SU-DHL-6 (cell line): ENCODE results near the gene C2orf80.
"Not testable (repeated sequence)": the region's sequence is repeated elsewhere in the genome, so short reads cannot be mapped to it uniquely, and the experiment has no call there.

Source experiments
- H2AFZ ChIP-seq: fragments of 200-600 bp; sonication (generic); 2 replicates; pipeline ENCODE4 v1.6.1; 2014; ENCODE audit warnings: low read depth, mild to moderate bottlenecking, moderate library complexity, mixed read lengths, antibody characterized with exemption, low read length; ENCODE audit not compliant: severe bottlenecking
- H3F3A ChIP-seq: fragments of 200-600 bp; shearing (Covaris generic); 2 replicates; pipeline ENCODE4 v1.6.0; 2016; ENCODE audit warnings: antibody characterized with exemption, mild to moderate bottlenecking; ENCODE audit not compliant: insufficient read depth
- H3K27ac ChIP-seq: fragments of 200-600 bp; sonication (generic); 2 replicates; pipeline ENCODE4 v1.5.1; 2016; ENCODE audit warnings: low read depth, mild to moderate bottlenecking, low read length, moderate library complexity, mixed read lengths
- H3K27me3 ChIP-seq: fragments of 200-600 bp; sonication (generic), shearing (Covaris generic); 2 replicates; pipeline ENCODE4 v1.6.0; 2014; ENCODE audit warnings: mild to moderate bottlenecking, low read length
- H3K36me3 ChIP-seq: fragments of 200-600 bp; sonication (generic); 2 replicates; pipeline ENCODE4 v1.6.1; 2014; ENCODE audit warnings: mild to moderate bottlenecking, low read length, mixed read lengths
- H3K4me2 ChIP-seq: fragments of 300-600, 200-600 bp; shearing (Covaris generic), sonication (generic); 2 replicates; pipeline ENCODE4 v1.6.0; 2014; ENCODE audit warnings: low read length, low read depth, mild to moderate bottlenecking; ENCODE audit not compliant: poor library complexity, severe bottlenecking
- H3K4me3 ChIP-seq: fragments of 200-600 bp; sonication (generic); 2 replicates; pipeline ENCODE4 v1.5.1; 2014; ENCODE audit warnings: antibody characterized with exemption, low read length, mild to moderate bottlenecking, mixed read lengths; ENCODE audit not compliant: insufficient read depth, poor library complexity, severe bottlenecking
- H3K79me2 ChIP-seq: fragments of 200-600 bp; sonication (generic); 2 replicates; pipeline ENCODE4 v1.6.1; 2014; ENCODE audit warnings: mild to moderate bottlenecking, low read length, moderate library complexity; ENCODE audit not compliant: insufficient read depth
- H3K9ac ChIP-seq: fragments of 200-600 bp; sonication (generic); 2 replicates; pipeline ENCODE4 v1.7.0; 2014; ENCODE audit warnings: mild to moderate bottlenecking, low read length
- H3K9me2 ChIP-seq: fragments of 200-600 bp; sonication (generic); replicated peaks from 2 replicates; pipeline ENCODE4 v1.6.1; 2014; ENCODE audit warnings: low read length; ENCODE audit not compliant: insufficient read depth
- H3K9me3 ChIP-seq: fragments of 200-600 bp; sonication (generic); 2 replicates; pipeline ENCODE4 v1.6.1; 2014; ENCODE audit warnings: low read length, mixed read lengths; ENCODE audit not compliant: insufficient read depth
- H4K20me1 ChIP-seq: fragments of 200-600 bp; sonication (generic); 2 replicates; pipeline ENCODE4 v1.6.1; 2014; ENCODE audit warnings: low read depth, mild to moderate bottlenecking, antibody characterized with exemption, low read length, moderate library complexity, mixed read lengths
- EZH2phosphoT487 ChIP-seq: fragments of 200-600 bp; sonication (generic), shearing (Covaris generic); conservative IDR thresholded peaks from 2 replicates; pipeline ENCODE4 v1.6.1; 2018; ENCODE audit warnings: mild to moderate bottlenecking, antibody characterized with exemption, low read length, moderate library complexity, mixed read lengths
- TF ChIP-seq, protein P1 (sequence below): fragments of 200-600 bp; sonication (generic); IDR thresholded peaks from one replicate; pipeline ENCODE4 v1.5.1; 2017; ENCODE audit warnings: antibody characterized with exemption, mild to moderate bottlenecking, low read length, moderate library complexity; ENCODE audit not compliant: insufficient read depth, poor library complexity, severe bottlenecking

The C2orf80 gene

DNA sequence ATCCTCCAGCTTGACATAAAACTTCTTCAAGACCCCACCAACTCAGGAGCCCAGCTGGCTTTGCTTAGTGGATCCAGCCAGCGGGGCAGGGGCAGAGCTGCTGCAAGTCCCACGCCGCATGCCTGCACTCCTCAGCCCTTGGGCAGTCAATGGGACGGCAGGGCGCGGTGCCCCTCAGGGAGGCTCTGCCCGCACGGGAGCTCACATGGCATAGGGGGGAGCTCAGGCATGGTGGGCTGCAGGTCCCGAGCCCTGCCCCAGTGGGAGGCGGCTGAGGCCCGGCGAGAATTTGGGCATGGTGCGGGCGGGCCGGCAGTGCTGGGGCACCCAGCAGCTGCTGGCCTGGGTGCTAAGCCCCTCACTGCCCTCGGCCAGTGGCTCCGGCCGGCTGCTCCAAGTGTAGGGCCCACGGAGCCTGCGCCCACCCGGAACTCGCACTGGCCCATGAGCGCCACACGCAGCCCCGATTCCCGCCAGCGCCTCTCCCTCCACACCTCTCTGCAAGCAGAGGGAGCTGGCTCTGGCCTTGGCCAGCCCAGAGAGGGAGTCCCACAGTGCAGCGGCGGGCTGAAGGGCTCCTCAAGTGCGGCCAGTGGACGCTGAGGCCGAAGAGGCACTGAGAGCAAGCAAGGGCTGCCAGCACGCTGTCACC lies 37.9 kb upstream of the C2orf80 start:
- no peak for TF ChIP-seq EZH2phosphoT487
- TF ChIP-seq, protein P1, sequence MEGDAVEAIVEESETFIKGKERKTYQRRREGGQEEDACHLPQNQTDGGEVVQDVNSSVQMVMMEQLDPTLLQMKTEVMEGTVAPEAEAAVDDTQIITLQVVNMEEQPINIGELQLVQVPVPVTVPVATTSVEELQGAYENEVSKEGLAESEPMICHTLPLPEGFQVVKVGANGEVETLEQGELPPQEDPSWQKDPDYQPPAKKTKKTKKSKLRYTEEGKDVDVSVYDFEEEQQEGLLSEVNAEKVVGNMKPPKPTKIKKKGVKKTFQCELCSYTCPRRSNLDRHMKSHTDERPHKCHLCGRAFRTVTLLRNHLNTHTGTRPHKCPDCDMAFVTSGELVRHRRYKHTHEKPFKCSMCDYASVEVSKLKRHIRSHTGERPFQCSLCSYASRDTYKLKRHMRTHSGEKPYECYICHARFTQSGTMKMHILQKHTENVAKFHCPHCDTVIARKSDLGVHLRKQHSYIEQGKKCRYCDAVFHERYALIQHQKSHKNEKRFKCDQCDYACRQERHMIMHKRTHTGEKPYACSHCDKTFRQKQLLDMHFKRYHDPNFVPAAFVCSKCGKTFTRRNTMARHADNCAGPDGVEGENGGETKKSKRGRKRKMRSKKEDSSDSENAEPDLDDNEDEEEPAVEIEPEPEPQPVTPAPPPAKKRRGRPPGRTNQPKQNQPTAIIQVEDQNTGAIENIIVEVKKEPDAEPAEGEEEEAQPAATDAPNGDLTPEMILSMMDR: no peak
- H3K4me3 ChIP-seq: no peak overlapping the region
- no peak overlapping the region for H3K27ac ChIP-seq
- H3K79me2 ChIP-seq: no peaks in the 10 kb centered on the region
- no peaks in the 10 kb centered on the region for H3K27me3 ChIP-seq
- no peak overlapping the region for H2AFZ ChIP-seq
- no peaks in the 10 kb centered on the region for H3F3A ChIP-seq
- H3K9ac ChIP-seq: no peak overlapping the region
- no peaks in the 10 kb centered on the region for H4K20me1 ChIP-seq
- H3K9me2 ChIP-seq: no peaks in the 10 kb centered on the region
- no peaks in the 10 kb centered on the region for H3K36me3 ChIP-seq
- no peak overlapping the region for H3K4me2 ChIP-seq
- H3K9me3 ChIP-seq: no peaks in the 10 kb centered on the region

DNA sequence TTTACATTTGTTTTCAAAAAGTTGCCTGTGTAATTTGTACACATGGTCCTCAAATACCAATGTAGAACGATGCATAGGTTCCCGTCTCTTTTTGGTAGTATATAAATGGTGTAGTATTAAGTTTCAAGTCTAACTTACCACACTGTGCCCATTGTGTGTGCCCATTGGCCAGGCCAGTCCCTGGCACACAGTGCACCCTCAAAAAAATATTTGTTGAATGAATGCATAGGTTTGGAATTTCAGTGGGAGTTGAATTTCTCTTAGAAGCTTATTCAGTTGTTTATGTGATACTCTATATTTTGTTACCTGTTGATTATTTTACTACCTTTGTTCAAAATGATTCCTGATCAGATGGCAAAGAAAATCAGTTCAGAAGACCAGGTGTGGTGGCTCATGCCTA lies 35.0 kb upstream of the C2orf80 start:
- H3K9me2 ChIP-seq: no peaks in the 10 kb centered on the region
- H3K79me2 ChIP-seq: no peaks in the 10 kb centered on the region
- H3K4me3 ChIP-seq: no peak overlapping the region
- no peak overlapping the region for H3K9ac ChIP-seq
- no peak overlapping the region for H3K27ac ChIP-seq
- H3F3A ChIP-seq: no peaks in the 10 kb centered on the region
- no peak overlapping the region for H3K4me2 ChIP-seq
- no peaks in the 10 kb centered on the region for H3K9me3 ChIP-seq
- H3K36me3 ChIP-seq: no peaks in the 10 kb centered on the region
- no peaks in the 10 kb centered on the region for H3K27me3 ChIP-seq
- TF ChIP-seq EZH2phosphoT487: no peak
- TF ChIP-seq, protein P1: no peak
- no peak overlapping the region for H2AFZ ChIP-seq
- H4K20me1 ChIP-seq: no peaks in the 10 kb centered on the region

DNA sequence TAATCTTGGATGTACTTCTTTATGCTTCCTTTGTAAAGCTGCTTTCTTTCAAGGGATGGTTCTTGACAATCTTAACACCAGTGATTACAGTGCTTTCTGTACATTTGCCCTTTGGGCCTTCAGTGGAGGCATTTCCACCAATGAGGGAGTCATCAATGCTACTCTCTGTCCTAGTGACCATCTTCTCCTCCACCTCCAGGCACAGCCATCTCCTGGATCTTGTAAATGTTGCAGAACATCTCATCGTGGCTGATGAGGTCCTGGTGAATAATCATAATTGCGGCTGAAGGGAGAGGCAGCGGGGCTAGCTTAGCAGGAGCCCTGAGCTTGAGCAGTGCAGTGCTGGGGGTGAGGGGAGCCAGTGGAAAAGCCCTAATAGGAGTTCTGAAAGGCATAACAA lies 32.5 kb upstream of the C2orf80 start:
- Histone ChIP-seq H3K9me3 (no peaks in the 10 kb centered on the region), H3K4me2 (no peak overlapping the region), H3K27ac (no peak overlapping the region), H3K79me2 (no peaks in the 10 kb centered on the region), H3F3A (no peaks in the 10 kb centered on the region), H3K9me2 (no peaks in the 10 kb centered on the region), H2AFZ (no peak overlapping the region), H3K4me3 (no peak overlapping the region), H3K9ac (no peak overlapping the region), H3K36me3 (no peaks in the 10 kb centered on the region), H4K20me1 (no peaks in the 10 kb centered on the region), H3K27me3 (no peaks in the 10 kb centered on the region)
- TF ChIP-seq, protein P1: no peak
- TF ChIP-seq EZH2phosphoT487: no peak

DNA sequence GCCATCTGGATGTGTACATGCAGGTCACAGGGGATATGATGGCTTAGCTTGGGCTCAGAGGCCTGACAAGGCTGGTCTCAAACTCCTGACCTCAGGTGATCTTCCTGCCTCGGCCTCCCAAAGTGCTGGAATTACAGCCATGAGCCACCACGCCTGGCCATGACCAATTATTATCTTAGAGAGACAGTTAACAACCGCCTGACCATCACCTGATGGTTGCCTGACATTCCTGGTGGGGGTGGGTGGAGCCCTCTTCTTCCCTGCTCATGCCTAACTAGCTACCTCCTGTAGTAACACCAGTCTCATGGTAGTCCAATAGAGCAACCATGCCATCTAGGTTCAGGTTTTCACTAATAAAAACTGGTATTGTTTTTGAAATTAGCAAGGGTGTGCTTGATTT lies 32.0 kb upstream of the C2orf80 start:
- H3K36me3 ChIP-seq, H2AFZ ChIP-seq, H3K4me3 ChIP-seq, H3K9me3 ChIP-seq, H3K9me2 ChIP-seq, H3F3A ChIP-seq, H3K27ac ChIP-seq, H4K20me1 ChIP-seq, H3K79me2 ChIP-seq, H3K4me2 ChIP-seq, H3K9ac ChIP-seq, H3K27me3 ChIP-seq: not testable (repeated sequence)
